GM21529 (cell line): Measurements from ENCODE around the gene RBFOX2.

Experiments
- ATAC-seq: cut with Tn5 transposase; IDR thresholded peaks from one replicate; pipeline ENCODE4 v1.9.1; 2021; ENCODE audit not compliant: unreplicated experiment

Gene RBFOX2

GRCh38 chr22:35873426-35873825, 155.2 kb downstream of the RBFOX2 start:
- no peak for ATAC-seq

GRCh38 chr22:35872451-35872850, 156.2 kb downstream of the RBFOX2 start:
- ATAC-seq: no peak

- no peak for ATAC-seq
These were observed 157.9 kb downstream of the RBFOX2 start for GRCh38 chr22:35870517-35871293.

GRCh38 chr22:35868938-35869337, 159.7 kb downstream of the RBFOX2 start:
- ATAC-seq: no peak

- no peak for ATAC-seq
These were observed 162.0 kb downstream of the RBFOX2 start for GRCh38 chr22:35866651-35867050.

- no peak for ATAC-seq
These were observed 164.0 kb downstream of the RBFOX2 start for GRCh38 chr22:35864545-35865165.

GRCh38 chr22:35863432-35863831, 165.2 kb downstream of the RBFOX2 start:
- no peak for ATAC-seq

GRCh38 chr22:35862697-35863096, 165.9 kb downstream of the RBFOX2 start:
- no peak for ATAC-seq

- ATAC-seq: no peak
These were observed 167.2 kb downstream of the RBFOX2 start for GRCh38 chr22:35861451-35861850.

- no peak for ATAC-seq
These were observed 167.8 kb downstream of the RBFOX2 start for GRCh38 chr22:35860837-35861236.

- no peak for ATAC-seq
These were observed 168.4 kb downstream of the RBFOX2 start for GRCh38 chr22:35860087-35860733.

- ATAC-seq: no peak
These were observed 174.3 kb downstream of the RBFOX2 start for GRCh38 chr22:35854334-35854733.

- no peak for ATAC-seq
These were observed 176.5 kb downstream of the RBFOX2 start for GRCh38 chr22:35852076-35852475.

GRCh38 chr22:35850831-35851230, 177.8 kb downstream of the RBFOX2 start:
- ATAC-seq: no peak

GRCh38 chr22:35846804-35847203, 181.8 kb downstream of the RBFOX2 start:
- ATAC-seq: no peak

- ATAC-seq: no peak
These were observed 183.7 kb downstream of the RBFOX2 start for GRCh38 chr22:35844886-35845285.

GRCh38 chr22:35842954-35843353, 185.7 kb downstream of the RBFOX2 start:
- ATAC-seq: no peak

GRCh38 chr22:35842519-35842913, 186.1 kb downstream of the RBFOX2 start:
- ATAC-seq: no peak

- no peak for ATAC-seq
These were observed 186.6 kb downstream of the RBFOX2 start for GRCh38 chr22:35841907-35842518.

- ATAC-seq: no peak
These were observed 188.3 kb downstream of the RBFOX2 start for GRCh38 chr22:35840302-35840739.

GRCh38 chr22:35839841-35840301, 188.8 kb downstream of the RBFOX2 start:
- no peak for ATAC-seq
